Vagina (tissue), 2 donors: ENCODE results near the gene ATM. TPM values are rescaled to one million over a fixed set of nuclear protein-coding genes. Genes with fewer than 3 reads are reported as not detected.
"Not testable (repeated sequence)": the region's sequence is repeated elsewhere in the genome, so short reads cannot be mapped to it uniquely, and the experiment has no call there.

Experiments
- DNase-seq, 2 donors: peaks; one replicate each; pipeline ENCODE4 v3.0.0-alpha.2; 2017; ENCODE audit errors: extremely low spot score in 2 of 2
- H3K27ac ChIP-seq: fragments of 200-600 bp; sonication (generic); one replicate; pipeline ENCODE4 v1.5.1; 2019
- H3K27me3 ChIP-seq: fragments of 200-600 bp; sonication (generic); one replicate; pipeline ENCODE4 v1.5.1; 2019
- H3K36me3 ChIP-seq, 2 donors: fragments of 200-600 bp; sonication (generic); one replicate each; pipeline ENCODE4 v1.5.1; 2017 to 2019
- H3K4me1 ChIP-seq: fragments of 200-600 bp; sonication (generic); one replicate; pipeline ENCODE4 v1.5.1; 2019
- H3K4me3 ChIP-seq, 2 donors: fragments of 200-600 bp; sonication (generic); 1 replicate in 1 of 2; 2 replicates in 1 of 2; pipeline ENCODE4 v1.5.1; 2016 to 2019
- H3K9me3 ChIP-seq: fragments of 200-600 bp; sonication (generic); one replicate; pipeline ENCODE4 v1.5.1; 2019
- CTCF ChIP-seq, 3 experiments: fragments of 450-650 bp in 2 of 3; fragments of 200-600 bp in 1 of 3; sonication (generic) in 1 of 3; IDR thresholded peaks; one replicate each; pipeline ENCODE4 v1.5.1; 2017 to 2019; ENCODE audit warnings: antibody characterized with exemption in 3 of 3, mild to moderate bottlenecking in 2 of 3, moderate library complexity in 2 of 3
- POLR2A ChIP-seq, 2 donors: fragments of 450-650 bp; IDR thresholded peaks; one replicate each; pipeline ENCODE4 v1.6.1; 2017; ENCODE audit warnings: antibody characterized with exemption in 2 of 2, mild to moderate bottlenecking in 2 of 2, moderate library complexity in 2 of 2
- POLR2AphosphoS5 ChIP-seq, 2 donors: sonication (generic); formaldehyde crosslinking; IDR thresholded peaks; one replicate each; pipeline ENCODE4 v1.9.0; 2017; ENCODE audit warnings: antibody characterized with exemption in 2 of 2, mild to moderate bottlenecking in 2 of 2, low read depth in 1 of 2; ENCODE audit not compliant: insufficient read depth in 1 of 2
- intact Hi-C: fragments of 100-400 bp; cut with DNase I; formaldehyde crosslinking; loops from one replicate; pipeline ENCODE4 v1.15.1; 2023
- total RNA-seq: library from RNA; depleted of rRNA; stranded (reverse); fragments of >200 nt; gene quantifications from one replicate; pipeline ENCODE4 v1.2.3, GENCODE V29; 2016

ATM gene
- total RNA-seq, 1 donor from 2014 or later = 59.9 TPM

DNA sequence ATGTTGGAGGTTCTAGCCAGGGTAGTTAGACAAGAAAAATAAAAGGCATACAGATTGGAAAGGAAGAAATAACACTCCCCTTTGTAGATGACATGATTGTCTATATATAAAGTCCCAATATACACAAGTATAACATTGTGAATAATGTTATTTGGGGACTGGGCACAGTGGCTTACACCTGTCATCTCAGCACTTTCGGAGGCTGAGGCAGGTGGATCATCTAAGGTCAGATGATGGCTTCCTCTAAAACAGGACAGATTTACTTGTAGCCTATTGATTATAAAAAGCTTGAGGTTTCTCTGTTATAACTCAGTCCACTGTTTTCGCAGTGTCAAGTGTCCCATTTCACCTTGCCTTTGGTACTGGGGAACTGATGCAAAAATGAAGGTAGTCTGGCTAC, 19.6 kb downstream of the ATM start:
- H3K27ac ChIP-seq = no peak overlapping the region
- no peaks in the 10 kb centered on the region for H3K27me3 ChIP-seq
- H3K36me3 ChIP-seq = peaks cover 0 to 7% of the 10 kb centered on the region in 2 donors
- H3K4me1 ChIP-seq = no peaks in the 10 kb centered on the region
- TF ChIP-seq POLR2A (IDR thresholded peaks at IDR 0.05) (no peak), CTCF (IDR thresholded peaks at IDR 0.05) (no peak), POLR2AphosphoS5 (IDR thresholded peaks at IDR 0.05; ENCODE audit: insufficient read depth in 1 of 2, low read depth in 1 of 2) (no peak)
- intact Hi-C loops = no loop called here
- H3K4me3 ChIP-seq = no peak overlapping the region
- no peaks in the 10 kb centered on the region for H3K9me3 ChIP-seq
- no peak for DNase-seq

DNA sequence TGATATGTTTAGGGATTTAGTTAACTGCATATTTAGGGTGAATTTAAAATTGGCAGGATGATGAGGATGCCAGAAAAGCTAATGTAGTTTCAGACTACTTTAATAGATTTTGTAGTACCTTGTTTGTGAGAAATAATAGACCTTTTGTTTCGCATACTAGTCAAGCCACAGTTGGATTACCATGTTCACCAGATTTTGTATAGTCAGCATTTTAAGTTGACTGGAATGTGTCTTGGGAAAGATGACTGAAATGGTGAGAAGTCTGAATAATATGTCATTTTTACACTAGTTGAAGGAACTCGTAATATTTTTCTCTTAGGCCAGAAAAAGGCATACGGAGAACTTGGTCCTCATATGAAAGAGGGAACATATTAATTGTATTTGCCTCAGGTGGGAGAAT, 23.4 kb downstream of the ATM start:
- TF ChIP-seq POLR2AphosphoS5 (IDR thresholded peaks at IDR 0.05; ENCODE audit: insufficient read depth in 1 of 2, low read depth in 1 of 2) (no peak), POLR2A (IDR thresholded peaks at IDR 0.05) (no peak), CTCF (IDR thresholded peaks at IDR 0.05) (no peak)
- intact Hi-C loops = no loop called here
- Histone ChIP-seq H3K27me3 (no peaks in the 10 kb centered on the region), H3K36me3 (peaks cover 0 to 22% of the 10 kb centered on the region in 2 donors), H3K4me3 (no peak overlapping the region), H3K4me1 (no peaks in the 10 kb centered on the region), H3K9me3 (no peaks in the 10 kb centered on the region), H3K27ac (no peak overlapping the region)
- DNase-seq = no peak

DNA sequence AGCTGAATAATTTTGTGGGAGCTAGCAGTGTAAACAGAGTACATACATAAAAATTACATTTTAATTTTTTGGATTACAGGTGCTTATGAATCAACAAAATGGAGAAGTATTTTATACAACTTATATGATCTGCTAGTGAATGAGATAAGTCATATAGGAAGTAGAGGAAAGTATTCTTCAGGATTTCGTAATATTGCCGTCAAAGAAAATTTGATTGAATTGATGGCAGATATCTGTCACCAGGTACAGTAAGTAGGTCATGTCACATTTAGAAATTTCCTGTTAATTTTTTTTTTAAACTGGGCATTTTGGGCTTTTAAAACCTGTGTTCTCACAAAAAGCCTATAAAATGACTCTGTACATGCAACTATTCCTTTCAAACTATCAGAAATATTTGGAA, 24.0 kb downstream of the ATM start:
- Histone ChIP-seq H3K27me3 (no peaks in the 10 kb centered on the region), H3K4me3 (no peak overlapping the region), H3K9me3 (no peaks in the 10 kb centered on the region), H3K36me3 (peaks cover 0 to 27% of the 10 kb centered on the region in 2 donors), H3K27ac (no peak overlapping the region), H3K4me1 (no peaks in the 10 kb centered on the region)
- intact Hi-C loops = no loop called here
- TF ChIP-seq CTCF (IDR thresholded peaks at IDR 0.05) (no peak), POLR2AphosphoS5 (IDR thresholded peaks at IDR 0.05; ENCODE audit: insufficient read depth in 1 of 2, low read depth in 1 of 2) (no peak), POLR2A (IDR thresholded peaks at IDR 0.05) (no peak)
- DNase-seq = no peak

- TF ChIP-seq POLR2A (IDR thresholded peaks at IDR 0.05) (no peak), CTCF (IDR thresholded peaks at IDR 0.05) (no peak), POLR2AphosphoS5 (IDR thresholded peaks at IDR 0.05; ENCODE audit: insufficient read depth in 1 of 2, low read depth in 1 of 2) (no peak)
- Histone ChIP-seq H3K27ac (no peak overlapping the region), H3K9me3 (no peaks in the 10 kb centered on the region), H3K27me3 (no peaks in the 10 kb centered on the region), H3K4me3 (no peak overlapping the region), H3K36me3 (peaks cover 5 to 67% of the 10 kb centered on the region in 2 donors), H3K4me1 (no peaks in the 10 kb centered on the region)
- intact Hi-C loops = no loop called here
- no peak for DNase-seq
Observed at GRCh38 chr11:108253176-108253575, 30.3 kb downstream of the ATM start.

DNA sequence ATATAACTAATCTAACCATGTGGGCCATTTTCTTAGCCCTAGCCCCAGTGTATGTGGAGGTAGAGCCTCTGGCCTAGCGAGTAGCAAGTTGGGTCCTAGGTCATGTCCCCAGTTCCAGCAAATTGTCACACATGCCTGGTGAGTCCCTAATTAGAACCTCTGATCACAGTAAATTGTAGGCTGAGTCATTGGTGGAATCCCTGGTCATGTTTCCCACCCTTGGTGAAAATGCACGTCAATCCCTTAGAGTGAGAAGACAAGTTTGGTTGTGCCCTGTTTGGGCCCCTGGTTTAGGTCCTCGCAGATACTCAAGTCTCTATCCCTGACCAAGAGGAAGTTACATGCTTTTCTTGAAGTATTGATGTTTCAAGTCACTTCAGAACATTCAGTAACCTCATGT, 46.7 kb downstream of the ATM start:
- H3K4me3 ChIP-seq = no peak overlapping the region

DNA sequence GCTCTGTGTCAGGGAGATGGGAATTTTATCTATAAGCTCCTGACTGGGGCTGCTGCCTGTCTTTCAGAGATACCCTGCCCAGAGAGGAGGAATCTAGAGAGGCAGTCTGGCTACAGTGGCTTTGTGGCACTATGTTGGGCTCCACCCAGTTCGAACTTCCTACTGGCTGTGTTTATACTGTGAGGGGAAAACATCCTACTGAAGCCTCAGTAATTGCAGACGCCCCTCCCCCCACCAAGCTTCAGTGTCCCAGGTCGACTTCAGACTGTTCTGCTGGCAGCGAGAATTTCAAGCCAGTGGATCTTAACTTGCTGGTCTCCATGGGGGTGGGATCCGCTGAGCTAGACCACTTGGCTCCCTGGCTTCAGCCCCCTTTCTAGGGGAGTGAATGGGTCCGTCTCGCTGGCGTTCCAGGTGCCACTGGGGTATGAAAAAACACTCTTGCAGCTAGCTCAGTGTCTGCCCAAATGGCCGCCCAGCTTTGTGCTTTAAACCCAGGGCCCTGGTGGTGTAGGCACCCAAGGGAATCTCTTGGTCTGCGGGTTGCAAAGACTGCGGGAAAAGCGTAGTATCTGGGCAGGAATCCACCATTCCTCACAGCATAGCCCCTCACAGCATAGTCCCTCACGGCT, 54.2 kb downstream of the ATM start:
- H3K4me1 ChIP-seq, DNase-seq, H3K9me3 ChIP-seq, intact Hi-C loops, H3K27ac ChIP-seq, H3K27me3 ChIP-seq, H3K4me3 ChIP-seq: not testable (repeated sequence)
- H3K36me3 ChIP-seq = peaks cover 0 to 35% of the 10 kb centered on the region in 2 donors

More for the DNA sequence above, 46.7 kb downstream of the ATM start:
- intact Hi-C loops = no loop called here
- H3K9me3 ChIP-seq = no peaks in the 10 kb centered on the region
- H3K27me3 ChIP-seq = no peaks in the 10 kb centered on the region
- TF ChIP-seq POLR2AphosphoS5 (IDR thresholded peaks at IDR 0.05; ENCODE audit: insufficient read depth in 1 of 2, low read depth in 1 of 2) = no peak
- TF ChIP-seq POLR2A (IDR thresholded peaks at IDR 0.05) = no peak
- TF ChIP-seq CTCF (IDR thresholded peaks at IDR 0.05) = no peak
- no peak for DNase-seq
- H3K36me3 ChIP-seq = peaks cover 0 to 30% of the 10 kb centered on the region in 2 donors
- H3K4me1 ChIP-seq = no peaks in the 10 kb centered on the region
- H3K27ac ChIP-seq = no peak overlapping the region
